Stimulated activated CD8-positive, alpha-beta memory T cell treated with anti-CD3 and anti-CD28 coated beads, Interleukin-15, amount 100 ng/mL, for 1 hour (primary cell): ENCODE measurements around the gene TGM3.

Source experiments
- DNase-seq: peaks from one replicate; pipeline ENCODE4 v3.0.0-alpha.2; 2020; ENCODE audit warnings: low read depth

Gene TGM3

DNA sequence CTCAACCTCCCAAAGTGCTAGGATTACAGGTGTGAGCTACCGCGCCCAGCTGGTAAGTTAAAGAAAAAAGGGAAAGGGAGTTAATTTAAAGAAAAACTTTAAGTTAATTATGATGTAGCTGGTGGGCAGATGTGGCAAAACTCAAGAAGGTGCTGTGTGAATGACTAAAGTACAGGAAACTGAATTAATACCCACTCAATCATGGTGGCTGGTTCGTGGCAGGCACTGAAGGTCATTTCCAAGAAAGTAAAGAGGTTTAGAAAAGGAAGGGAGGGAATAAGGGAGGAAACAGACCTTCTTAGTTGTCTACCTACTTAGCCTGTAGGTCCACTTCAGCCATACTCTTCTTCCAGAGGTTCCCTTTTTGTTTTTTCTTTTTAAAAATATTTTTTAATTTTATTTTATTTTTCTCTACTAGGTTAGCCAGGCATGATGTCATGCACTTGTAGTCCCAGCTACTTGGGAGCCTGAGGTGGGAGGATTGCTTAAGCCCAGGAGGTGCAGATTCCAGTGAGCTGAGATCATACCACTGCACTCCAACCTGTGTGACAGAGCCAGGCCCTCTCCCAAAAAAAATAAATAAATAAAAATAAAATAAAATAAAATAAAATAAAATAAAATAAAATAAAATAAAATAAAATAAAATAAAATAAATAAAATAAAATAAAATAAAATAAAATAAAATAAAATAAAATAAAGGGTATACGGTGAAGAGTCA lies 11.9 kb upstream of the TGM3 start:
- no peak for DNase-seq

- no peak for DNase-seq
Measured at GRCh38 chr20:2285193-2285592, 10.6 kb upstream of the TGM3 start.

GRCh38 chr20:2285613-2286012 lies 10.2 kb upstream of the TGM3 start:
- no peak for DNase-seq

DNA sequence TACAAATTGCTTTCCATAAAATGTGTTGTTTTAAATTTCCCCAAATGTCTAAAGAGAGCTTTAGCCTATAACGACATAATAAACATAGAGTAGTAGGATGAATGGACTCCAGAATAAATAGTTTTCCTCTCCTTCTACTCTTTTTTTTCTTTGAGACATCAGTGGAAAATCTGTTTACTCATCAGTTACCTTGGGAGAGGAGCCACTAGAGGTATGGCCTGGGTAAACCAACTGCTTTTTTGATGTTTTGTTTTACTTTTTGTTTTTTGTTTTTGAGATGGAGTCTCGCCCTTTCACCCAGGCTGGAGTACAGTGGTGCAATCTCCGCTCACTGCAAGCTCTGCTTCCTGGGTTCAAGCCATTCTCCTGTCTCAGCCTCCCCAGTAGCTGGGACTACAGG lies 8.3 kb upstream of the TGM3 start:
- DNase-seq, result no peak

DNA sequence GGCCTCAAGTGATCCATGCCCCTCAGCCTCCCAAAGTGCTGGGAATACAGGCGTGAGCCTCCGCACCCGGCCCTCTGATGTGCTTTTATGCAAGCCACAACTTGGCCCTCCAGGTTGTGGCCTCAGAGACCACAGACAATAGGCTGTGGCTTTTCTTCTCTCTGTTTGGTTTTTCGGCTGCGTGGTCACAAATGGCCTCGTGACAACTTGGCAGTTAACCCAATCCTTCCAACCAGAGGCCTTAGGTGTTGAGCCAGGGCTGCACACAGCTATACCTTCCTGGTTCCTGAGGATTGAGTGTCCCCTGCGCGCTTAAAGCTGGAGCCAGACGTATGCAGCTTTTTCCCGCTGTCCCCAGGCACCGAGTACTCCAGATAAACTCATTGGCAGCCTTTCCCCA lies 6.3 kb upstream of the TGM3 start:
- no peak for DNase-seq

DNA sequence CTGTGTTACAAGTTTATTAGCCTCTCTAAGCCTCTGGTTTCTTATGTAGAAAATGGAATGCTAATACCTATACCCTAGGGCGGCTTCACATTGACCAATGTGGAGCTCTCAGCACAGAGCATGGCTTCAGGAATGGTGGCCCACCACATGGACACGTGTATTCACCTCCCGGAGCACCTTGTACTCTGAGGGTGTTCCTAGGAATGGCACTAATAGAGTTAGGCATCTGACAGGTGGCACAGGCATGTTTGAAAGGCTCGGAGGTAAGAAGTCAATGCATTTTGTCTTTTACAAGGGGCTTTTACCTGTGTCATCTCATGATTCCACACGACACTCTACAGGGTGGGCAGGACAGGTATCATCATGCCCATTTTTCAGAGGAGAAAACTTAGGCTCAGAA lies 5.3 kb upstream of the TGM3 start:
- no peak for DNase-seq

- DNase-seq, result no peak
Measured at GRCh38 chr20:2292416-2293110, 3.2 kb upstream of the TGM3 start.

DNA sequence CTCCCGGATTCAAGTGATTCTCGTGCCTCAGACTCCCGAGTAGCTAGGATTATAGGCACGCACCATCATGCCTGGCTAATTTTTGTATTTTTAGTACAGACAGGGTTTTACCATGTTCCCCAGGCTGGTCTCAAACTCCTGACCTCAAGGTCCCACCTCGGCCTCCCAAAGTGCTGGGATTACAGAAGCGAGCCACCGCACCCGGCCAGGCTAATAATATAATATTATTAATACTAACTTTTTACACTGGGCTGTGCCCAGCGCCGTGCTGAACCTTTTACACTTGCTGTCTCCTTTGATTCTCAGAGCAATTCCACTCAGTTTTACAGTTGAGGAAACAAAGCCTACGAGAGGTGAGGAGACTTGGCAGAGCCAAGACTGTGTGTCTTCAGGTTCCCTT lies 2.3 kb upstream of the TGM3 start:
- no peak for DNase-seq

DNA sequence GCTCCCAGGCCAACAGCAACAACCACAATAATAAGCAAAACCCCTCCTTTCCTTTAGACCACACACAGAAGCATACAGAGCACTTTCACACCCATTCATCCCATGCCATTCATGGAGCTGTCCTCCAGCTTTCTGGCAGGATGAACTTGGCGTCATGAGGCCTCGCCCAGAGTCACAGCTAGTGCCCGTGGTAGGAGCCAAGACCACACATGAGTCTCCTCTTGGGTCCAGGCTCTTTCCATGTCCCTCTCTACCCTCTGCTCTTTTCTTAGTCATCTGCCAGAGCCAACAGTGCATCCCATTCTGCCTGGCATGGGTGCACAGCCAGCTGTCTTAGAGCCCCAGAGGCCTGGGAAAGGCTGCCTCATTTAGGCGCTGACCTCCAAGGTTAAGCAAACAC lies 1.8 kb upstream of the TGM3 start:
- no peak for DNase-seq

- DNase-seq, result no peak
Measured at GRCh38 chr20:2295286-2295685, 515 bp upstream of the TGM3 start.

DNA sequence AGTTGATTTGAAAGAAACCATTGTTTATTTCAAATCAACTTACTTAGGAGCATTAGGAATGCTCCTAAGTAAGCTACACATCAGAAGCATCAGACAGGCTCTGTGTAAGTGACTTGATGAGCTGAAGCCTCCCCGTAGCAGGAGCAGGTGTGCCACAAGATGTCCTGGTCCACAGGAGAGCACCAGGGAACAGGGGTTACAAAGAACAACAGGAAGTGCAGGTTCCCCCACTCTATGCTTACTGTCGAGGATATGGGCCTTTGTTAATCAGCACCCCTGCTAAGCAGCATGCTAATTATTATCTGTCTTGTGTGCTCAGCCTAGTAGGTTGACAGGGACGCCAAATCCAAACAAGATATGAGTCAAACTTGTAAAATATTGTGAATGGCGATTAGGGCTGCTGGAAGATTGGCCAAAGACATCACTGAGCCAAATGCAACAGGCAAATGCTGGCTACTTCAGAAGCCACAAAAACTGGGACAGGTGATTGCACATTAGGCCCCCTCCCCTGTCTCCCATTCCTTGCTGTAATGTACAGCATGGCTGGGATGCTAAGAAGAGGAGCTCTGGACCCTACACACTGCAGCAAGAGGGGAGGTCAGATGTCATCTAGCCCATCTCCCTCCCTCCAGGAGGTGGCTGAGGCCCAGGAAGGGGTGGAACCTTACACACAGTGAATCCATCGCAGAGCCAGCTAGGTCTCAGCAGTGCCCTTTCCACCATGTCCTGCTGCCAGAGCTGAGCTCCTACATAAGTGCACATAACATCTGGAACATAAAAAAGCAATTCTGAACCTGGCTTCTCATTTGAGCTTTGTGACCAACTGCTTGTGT lies 939 bp downstream of the TGM3 start:
- DNase-seq, result no peak

DNA sequence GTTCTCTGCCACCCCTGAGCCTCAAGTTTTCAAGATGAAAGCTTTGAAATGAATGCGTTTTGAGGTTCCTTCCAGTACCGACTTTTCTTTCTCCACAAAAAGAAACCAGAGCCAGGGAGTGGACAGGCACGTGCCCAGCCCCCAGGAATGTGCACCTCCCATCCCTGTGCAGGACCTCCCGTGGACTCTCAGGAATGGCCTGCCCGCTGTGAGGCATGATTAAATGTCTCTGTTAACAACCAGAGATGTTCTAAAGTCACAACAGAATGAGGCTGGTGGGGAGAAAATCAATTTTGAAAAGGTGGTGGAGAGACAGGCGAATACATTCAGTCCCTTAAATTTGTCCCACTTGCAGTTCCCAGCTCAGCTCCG lies 1.5 kb downstream of the TGM3 start:
- DNase-seq, result no peak

GRCh38 chr20:2298116-2298515 lies 2.3 kb downstream of the TGM3 start:
- DNase-seq, result no peak

- no peak for DNase-seq
Measured at GRCh38 chr20:2298701-2299100, 2.9 kb downstream of the TGM3 start.

GRCh38 chr20:2299301-2299700 lies 3.5 kb downstream of the TGM3 start:
- no peak for DNase-seq

GRCh38 chr20:2300002-2300401 lies 4.2 kb downstream of the TGM3 start:
- no peak for DNase-seq

- no peak for DNase-seq
Measured at GRCh38 chr20:2300420-2300819, 4.6 kb downstream of the TGM3 start.

GRCh38 chr20:2301164-2301622 lies 5.4 kb downstream of the TGM3 start:
- no peak for DNase-seq

DNA sequence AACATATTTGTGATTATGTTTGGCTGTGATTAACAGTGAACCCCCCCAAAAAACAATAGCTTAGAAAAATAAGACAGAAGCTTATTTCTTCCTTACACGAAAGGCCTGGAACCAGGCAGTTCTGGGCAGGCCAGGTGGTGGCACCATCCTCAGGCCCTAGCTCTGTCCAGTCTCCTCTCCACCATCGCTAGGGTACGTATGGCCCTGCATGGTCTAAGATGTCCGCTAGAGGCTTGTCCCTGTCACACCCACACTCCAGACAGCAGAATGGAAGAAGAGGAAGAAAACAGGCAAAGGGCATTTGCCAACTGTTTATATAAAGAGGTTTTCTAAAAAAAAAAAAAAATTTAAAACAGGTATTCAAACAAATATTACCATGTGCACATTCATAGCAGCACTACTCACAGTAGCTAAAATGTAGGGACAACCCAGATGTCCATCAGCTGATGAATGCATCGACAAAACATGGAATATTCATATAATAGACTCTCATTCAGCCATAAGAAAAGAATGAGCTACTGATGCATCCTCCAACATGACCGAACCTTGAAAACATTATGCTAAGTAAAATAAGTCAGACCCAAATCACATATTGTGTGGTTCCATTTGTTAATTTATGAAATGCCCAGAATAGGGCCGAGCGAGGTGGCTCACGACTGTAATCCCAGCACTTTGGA lies 6.7 kb downstream of the TGM3 start:
- no peak for DNase-seq

- no peak for DNase-seq
Measured at GRCh38 chr20:2303673-2304072, 7.9 kb downstream of the TGM3 start.

DNA sequence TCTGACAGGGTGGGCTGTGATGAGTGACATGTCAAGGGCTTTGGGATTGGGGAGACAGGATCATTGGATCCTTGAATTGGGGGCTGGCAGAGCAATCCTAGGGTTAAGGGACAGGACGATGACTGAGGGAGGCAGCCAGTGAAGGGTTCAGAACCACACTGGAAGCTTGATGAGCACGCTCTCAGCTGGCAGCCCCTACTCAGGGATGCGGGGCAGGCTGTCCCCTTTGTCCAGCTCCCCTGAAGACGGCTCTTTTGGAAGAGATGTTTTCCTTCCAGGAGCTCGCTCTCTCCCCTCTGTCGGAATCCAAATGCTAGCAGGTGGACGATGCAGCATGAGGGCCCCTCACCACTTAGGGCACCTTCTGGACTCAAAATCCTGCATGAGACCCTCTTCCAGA lies 8.4 kb downstream of the TGM3 start:
- DNase-seq, result no peak

GRCh38 chr20:2305029-2305428 lies 9.2 kb downstream of the TGM3 start:
- DNase-seq, result no peak

GRCh38 chr20:2305479-2305878 lies 9.7 kb downstream of the TGM3 start:
- no peak for DNase-seq
